ENCODE measurements around the gene IDUA. TPM values are rescaled to one million over a fixed set of nuclear protein-coding genes. Genes with fewer than 3 reads are reported as not detected.
A peak's percentile ranks its signal among the peaks of the same experiment; 100 is the strongest.

IDUA gene
- total and polyA plus RNA-seq, 7 donors, result 1.2 to 15.2 (median 7.3) TPM

DNA sequence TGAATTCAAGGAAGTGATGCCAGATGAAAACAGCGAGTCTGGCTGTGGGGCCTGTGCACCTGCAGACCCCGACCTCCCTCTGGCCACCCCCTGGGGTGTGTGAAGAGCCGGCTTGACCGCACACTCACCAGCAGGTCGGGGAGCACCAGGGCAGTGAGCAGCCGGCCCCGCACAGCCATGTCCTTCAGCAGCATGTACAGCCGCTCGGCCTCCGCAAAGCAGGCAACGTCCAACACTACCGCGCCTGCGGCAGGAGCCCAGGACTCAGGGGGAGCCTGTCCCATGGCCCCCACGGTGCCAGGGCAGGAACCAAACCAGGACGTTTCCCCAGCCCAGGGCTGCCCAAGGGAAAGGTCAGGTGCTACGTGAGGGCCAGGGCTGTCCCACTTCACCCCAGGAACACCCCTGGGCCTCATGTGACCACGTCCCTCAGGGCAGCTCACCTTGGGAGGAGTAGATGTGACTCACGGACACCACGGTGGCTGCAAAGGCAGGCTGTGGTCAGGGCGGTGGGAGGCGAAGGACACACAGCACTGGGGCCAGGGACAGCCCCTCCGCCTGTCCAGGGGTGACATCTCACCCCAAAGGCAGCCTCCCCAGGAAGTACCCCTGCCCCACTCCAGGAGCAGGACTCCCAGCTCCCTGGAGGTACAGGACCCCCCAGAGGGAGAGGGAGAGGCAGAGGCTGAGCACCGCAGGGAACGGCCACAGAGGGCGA, 21.6 kb upstream of the IDUA start:
- H3K27me3 ChIP-seq, result peaks cover 0 to 17% (median 16%) of the 10 kb centered on the region in 3 donors
- H3K4me1 ChIP-seq, result peaks cover 0 to 12% (median 11%) of the 10 kb centered on the region in 4 donors
- no peak overlapping the region for H3K4me3 ChIP-seq
- peaks cover 0 to 30% (median 5%) of the 10 kb centered on the region in 4 donors for H3K36me3 ChIP-seq
- no peak overlapping the region for H3K27ac ChIP-seq
- no peak for DNase-seq
- no peaks in the 10 kb centered on the region for H3K9me3 ChIP-seq
- TF ChIP-seq EP300 (IDR thresholded peaks at IDR 0.05) (no peak), POLR2AphosphoS5 (IDR thresholded peaks at IDR 0.05) (no peak), POLR2A (IDR thresholded peaks at IDR 0.05) (no peak)
- TF ChIP-seq, protein P1, sequence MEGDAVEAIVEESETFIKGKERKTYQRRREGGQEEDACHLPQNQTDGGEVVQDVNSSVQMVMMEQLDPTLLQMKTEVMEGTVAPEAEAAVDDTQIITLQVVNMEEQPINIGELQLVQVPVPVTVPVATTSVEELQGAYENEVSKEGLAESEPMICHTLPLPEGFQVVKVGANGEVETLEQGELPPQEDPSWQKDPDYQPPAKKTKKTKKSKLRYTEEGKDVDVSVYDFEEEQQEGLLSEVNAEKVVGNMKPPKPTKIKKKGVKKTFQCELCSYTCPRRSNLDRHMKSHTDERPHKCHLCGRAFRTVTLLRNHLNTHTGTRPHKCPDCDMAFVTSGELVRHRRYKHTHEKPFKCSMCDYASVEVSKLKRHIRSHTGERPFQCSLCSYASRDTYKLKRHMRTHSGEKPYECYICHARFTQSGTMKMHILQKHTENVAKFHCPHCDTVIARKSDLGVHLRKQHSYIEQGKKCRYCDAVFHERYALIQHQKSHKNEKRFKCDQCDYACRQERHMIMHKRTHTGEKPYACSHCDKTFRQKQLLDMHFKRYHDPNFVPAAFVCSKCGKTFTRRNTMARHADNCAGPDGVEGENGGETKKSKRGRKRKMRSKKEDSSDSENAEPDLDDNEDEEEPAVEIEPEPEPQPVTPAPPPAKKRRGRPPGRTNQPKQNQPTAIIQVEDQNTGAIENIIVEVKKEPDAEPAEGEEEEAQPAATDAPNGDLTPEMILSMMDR (IDR thresholded peaks at IDR 0.05), result no peak
- intact Hi-C loops (cut with DNase I), result no loop called here
- 93 to 95% methylated on average over 26 of the region's 26 CpGs for WGBS, 2 donors

DNA sequence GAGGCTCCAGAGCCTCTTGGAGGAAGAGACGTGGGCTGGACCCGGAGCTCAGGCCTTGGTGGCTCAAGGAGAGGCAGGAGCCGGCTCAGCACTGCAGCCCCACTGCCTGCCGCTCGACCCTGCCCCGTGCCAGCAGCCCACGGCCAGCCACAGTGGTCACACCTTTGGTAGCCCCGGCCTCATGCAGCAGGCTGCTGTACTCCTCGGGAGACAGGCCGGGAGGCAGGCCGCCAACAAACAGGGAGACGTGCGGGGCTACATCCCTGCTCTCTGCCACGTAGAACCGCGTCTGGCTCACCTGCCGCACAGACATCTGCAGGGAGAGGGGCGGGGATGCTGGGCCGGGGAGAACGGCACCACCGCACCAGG, 21.1 kb upstream of the IDUA start:
- no peak overlapping the region for H3K27ac ChIP-seq
- no peak for DNase-seq
- H3K4me1 ChIP-seq, result peaks cover 0 to 12% (median 11%) of the 10 kb centered on the region in 4 donors
- H3K36me3 ChIP-seq, result peaks cover 0 to 30% (median 5%) of the 10 kb centered on the region in 4 donors
- no peaks in the 10 kb centered on the region for H3K9me3 ChIP-seq
- 90 to 96% methylated on average over 21 of the region's 21 CpGs for WGBS, 2 donors
- peaks cover 0 to 17% (median 16%) of the 10 kb centered on the region in 3 donors for H3K27me3 ChIP-seq
- TF ChIP-seq POLR2AphosphoS5 (IDR thresholded peaks at IDR 0.05) (no peak), EP300 (IDR thresholded peaks at IDR 0.05) (no peak), POLR2A (IDR thresholded peaks at IDR 0.05) (no peak)
- TF ChIP-seq, protein P1 (IDR thresholded peaks at IDR 0.05), result no peak
- H3K4me3 ChIP-seq, result no peak overlapping the region
- intact Hi-C loops (cut with DNase I), result no loop called here

DNA sequence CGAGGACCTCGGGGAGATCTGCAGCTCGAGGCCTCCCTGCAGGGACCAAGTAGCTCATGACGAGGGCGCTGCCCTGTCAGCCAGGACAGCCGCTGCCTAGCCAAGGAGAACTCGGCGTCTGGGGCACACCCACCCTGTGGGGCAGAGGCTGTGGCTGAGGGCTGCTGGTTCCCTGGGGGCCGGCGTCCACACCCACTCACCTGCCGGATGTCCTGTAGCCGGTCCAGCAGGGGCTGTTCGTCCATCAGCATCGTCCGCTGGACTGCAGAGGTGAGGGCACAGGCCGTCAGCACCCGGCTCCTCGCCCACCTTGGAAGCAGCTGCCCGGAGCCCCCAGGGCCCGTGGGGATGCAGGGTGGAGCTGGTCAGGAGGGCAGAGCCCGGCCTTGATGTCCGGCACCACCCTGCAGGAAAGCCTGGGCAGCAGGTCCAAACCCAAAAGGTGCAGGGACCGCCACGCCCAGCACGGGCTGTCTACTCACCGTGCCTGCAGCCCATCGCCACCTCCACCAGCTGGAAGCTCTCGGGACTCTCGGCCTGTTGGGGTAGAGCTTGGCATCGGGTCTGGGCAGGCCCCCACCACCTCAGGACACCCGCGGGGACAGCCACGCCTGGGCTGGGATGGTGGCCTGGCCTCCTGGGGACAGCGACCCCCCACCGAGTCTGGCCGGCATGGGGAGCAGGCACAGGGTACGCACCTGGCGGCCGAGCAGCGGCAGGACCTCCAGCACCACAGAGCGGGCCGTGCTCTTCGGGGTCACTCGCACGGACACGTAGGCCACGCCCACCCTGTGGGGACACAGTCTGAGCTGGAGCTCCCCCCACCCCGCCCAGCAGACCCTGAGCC, 20.4 kb upstream of the IDUA start:
- H3K36me3 ChIP-seq, result peaks cover 0 to 27% (median 5%) of the 10 kb centered on the region in 4 donors
- no peak for TF ChIP-seq EP300 (IDR thresholded peaks at IDR 0.05)
- TF ChIP-seq, protein P1 (IDR thresholded peaks at IDR 0.05), result no peak
- no peak for TF ChIP-seq POLR2A (IDR thresholded peaks at IDR 0.05)
- TF ChIP-seq POLR2AphosphoS5 (IDR thresholded peaks at IDR 0.05), result no peak
- 90 to 93% methylated on average over 48 of the region's 48 CpGs for WGBS, 2 donors
- DNase-seq, result no peak
- H3K4me1 ChIP-seq, result peaks cover 0 to 17% (median 15%) of the 10 kb centered on the region in 4 donors
- intact Hi-C loops (cut with DNase I), result no loop called here
- H3K27ac ChIP-seq, result no peak overlapping the region
- peaks cover 0 to 17% (median 16%) of the 10 kb centered on the region in 3 donors for H3K27me3 ChIP-seq
- H3K9me3 ChIP-seq, result no peaks in the 10 kb centered on the region
- no peak overlapping the region for H3K4me3 ChIP-seq

DNA sequence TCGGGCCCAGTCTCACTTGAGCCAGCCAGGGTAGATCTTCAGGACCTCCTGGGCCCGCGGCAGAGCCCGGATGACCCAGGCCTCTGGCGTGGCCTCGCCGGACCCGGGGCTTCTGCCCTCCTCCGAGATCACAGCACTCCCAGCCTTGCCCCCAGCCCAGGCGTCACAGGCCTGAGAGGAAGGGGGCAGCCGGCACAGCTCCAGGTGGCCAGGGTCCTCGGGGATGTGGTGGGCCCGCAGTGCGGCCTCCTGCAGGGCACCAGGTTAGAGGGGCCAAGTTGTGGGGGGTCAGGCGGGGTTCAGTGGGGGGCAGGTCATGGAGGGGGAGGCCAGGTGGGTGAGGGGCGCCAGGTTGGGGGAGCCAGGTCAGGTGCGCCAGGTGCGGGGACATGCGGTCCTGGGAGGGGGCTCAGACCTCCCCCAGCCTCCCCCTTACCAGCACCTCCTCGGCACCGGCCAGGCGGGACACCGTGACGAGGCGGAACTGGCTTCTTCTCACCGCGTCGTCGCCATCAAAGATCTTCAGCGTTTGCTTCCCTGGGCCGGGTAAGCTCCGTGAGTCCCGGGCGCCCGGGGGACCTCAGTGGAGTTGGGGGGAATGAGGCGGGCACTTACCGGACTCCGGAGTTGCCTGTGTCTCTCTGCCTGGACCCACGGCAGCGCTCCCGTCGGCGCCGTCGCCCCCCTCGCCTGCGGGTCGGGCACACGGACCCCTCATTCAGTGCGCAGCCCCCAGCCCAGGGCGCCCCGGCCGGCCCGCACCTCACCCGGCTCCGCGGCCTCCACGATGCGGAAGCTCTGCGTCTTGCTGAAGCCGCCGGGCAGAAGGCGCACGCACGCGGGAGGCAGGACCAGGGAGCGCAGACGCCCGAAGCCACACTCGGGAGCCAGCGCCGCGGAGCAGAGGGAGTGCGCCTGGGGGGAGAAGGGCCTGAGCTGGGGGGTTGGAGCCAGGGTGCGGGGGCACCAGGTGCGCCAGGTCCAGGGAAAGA, 19.4 kb upstream of the IDUA start:
- Histone ChIP-seq H3K4me1 (peaks cover 0 to 27% (median 25%) of the 10 kb centered on the region in 4 donors), H3K9me3 (no peaks in the 10 kb centered on the region), H3K4me3 (peak overlapping the region in 1 of 4 donors; percentile 17), H3K27me3 (peaks cover 0 to 17% (median 16%) of the 10 kb centered on the region in 3 donors), H3K36me3 (peaks cover 0 to 18% (median under 1%) of the 10 kb centered on the region in 4 donors), H3K27ac (no peak overlapping the region)
- DNase-seq, result no peak
- TF ChIP-seq, protein P1 (IDR thresholded peaks at IDR 0.05), result no peak
- TF ChIP-seq POLR2AphosphoS5 (IDR thresholded peaks at IDR 0.05), result no peak
- no peak for TF ChIP-seq EP300 (IDR thresholded peaks at IDR 0.05)
- no peak for TF ChIP-seq POLR2A (IDR thresholded peaks at IDR 0.05)
- 69 to 88% methylated on average over 76 of the region's 76 CpGs for WGBS, 2 donors
- intact Hi-C loops (cut with DNase I), result no loop called here
